ENCODE data around the gene SHE.
"Not testable (repeated sequence)": the region's sequence is repeated elsewhere in the genome, so short reads cannot be mapped to it uniquely, and the experiment has no call there.

SHE gene

GRCh38 chr1:154502066-154502743, at the start of gene SHE, which contains the start of gene TDRD10:
TSS of gene SHE (minus strand) at chr1:154502412. CDS start at chr1:154502026, 386 bp downstream.
TSS of gene TDRD10 (plus strand) at chr1:154502219. CDS start at chr1:154506904, 4,685 bp downstream.
- DNase-seq (ENCODE audit: low read depth in 2 of 2) = no peak

- DNase-seq (ENCODE audit: low read depth in 2 of 2) = no peak
Observed at GRCh38 chr1:154551474-154551873, 49.3 kb upstream of the SHE start.

- no peak for DNase-seq (ENCODE audit: low read depth in 2 of 2)
Observed at GRCh38 chr1:154550657-154551056, 48.4 kb upstream of the SHE start.

GRCh38 chr1:154550070-154550469, 47.9 kb upstream of the SHE start:
- DNase-seq (ENCODE audit: low read depth in 2 of 2) = no peak

GRCh38 chr1:154549202-154549770, 47.1 kb upstream of the SHE start:
- DNase-seq (ENCODE audit: low read depth in 2 of 2) = no peak

GRCh38 chr1:154548028-154548427, 45.8 kb upstream of the SHE start:
- no peak for DNase-seq (ENCODE audit: low read depth in 2 of 2)

GRCh38 chr1:154547105-154547732, 45.0 kb upstream of the SHE start:
- no peak for DNase-seq (ENCODE audit: low read depth in 2 of 2)

GRCh38 chr1:154546264-154547063, 44.3 kb upstream of the SHE start:
- no peak for DNase-seq (ENCODE audit: low read depth in 2 of 2)

GRCh38 chr1:154541231-154541630, 39.0 kb upstream of the SHE start:
- no peak for DNase-seq (ENCODE audit: low read depth in 2 of 2)

GRCh38 chr1:154539486-154540483, 37.6 kb upstream of the SHE start:
- DNase-seq (ENCODE audit: low read depth in 2 of 2) = no peak

GRCh38 chr1:154536570-154536969, 34.4 kb upstream of the SHE start:
- no peak for DNase-seq (ENCODE audit: low read depth in 2 of 2)

GRCh38 chr1:154533952-154534844, 32.0 kb upstream of the SHE start:
- DNase-seq (ENCODE audit: low read depth in 2 of 2) = no peak

- not testable (repeated sequence) for DNase-seq (ENCODE audit: low read depth in 2 of 2)
Observed at GRCh38 chr1:154531950-154532349, 29.7 kb upstream of the SHE start.

GRCh38 chr1:154529308-154529707, 27.1 kb upstream of the SHE start:
- no peak for DNase-seq (ENCODE audit: low read depth in 2 of 2)

GRCh38 chr1:154527192-154527591, 25.0 kb upstream of the SHE start:
- DNase-seq (ENCODE audit: low read depth in 2 of 2) = no peak

- DNase-seq (ENCODE audit: low read depth in 2 of 2) = no peak
Observed at GRCh38 chr1:154524881-154525280, 22.7 kb upstream of the SHE start.

- DNase-seq (ENCODE audit: low read depth in 2 of 2) = no peak
Observed at GRCh38 chr1:154521695-154522094, 19.5 kb upstream of the SHE start.

GRCh38 chr1:154520333-154520732, 18.1 kb upstream of the SHE start:
- no peak for DNase-seq (ENCODE audit: low read depth in 2 of 2)

GRCh38 chr1:154519591-154519991, 17.4 kb upstream of the SHE start:
- DNase-seq (ENCODE audit: low read depth in 2 of 2) = no peak

- no peak for DNase-seq (ENCODE audit: low read depth in 2 of 2)
Observed at GRCh38 chr1:154517661-154518060, 15.4 kb upstream of the SHE start.
